KMS-11 (cell line): ENCODE results near the gene SLC38A4.

Experiments
- H2AFZ ChIP-seq: fragments of 200-600 bp; sonication (generic); 2 replicates; pipeline ENCODE4 v1.6.1; 2016; ENCODE audit warnings: antibody characterized with exemption, mixed run types, low read depth
- H3K27ac ChIP-seq: fragments of 200-600 bp; sonication (generic); 2 replicates; pipeline ENCODE4 v1.6.1; 2016; ENCODE audit warnings: mild to moderate bottlenecking, mixed run types
- H3K27me3 ChIP-seq: fragments of 200-600 bp; sonication (generic); 2 replicates; pipeline ENCODE4 v1.6.1; 2017; ENCODE audit warnings: mild to moderate bottlenecking, low read depth, mixed run types, moderate library complexity; ENCODE audit not compliant: insufficient read depth
- H3K36me3 ChIP-seq: fragments of 200-600 bp; sonication (generic); 2 replicates; pipeline ENCODE4 v1.6.1; 2017; ENCODE audit warnings: mild to moderate bottlenecking, mixed run types; ENCODE audit not compliant: insufficient read depth
- H3K4me1 ChIP-seq: fragments of 200-600 bp; sonication (generic); 2 replicates; pipeline ENCODE4 v1.6.1; 2016; ENCODE audit warnings: mild to moderate bottlenecking, low read depth, mixed run types; ENCODE audit not compliant: poor library complexity, severe bottlenecking
- H3K4me2 ChIP-seq: fragments of 200-600 bp; sonication (generic); 2 replicates; pipeline ENCODE4 v1.7.0; 2016; ENCODE audit warnings: mild to moderate bottlenecking, mixed run types
- H3K4me3 ChIP-seq: fragments of 200-600 bp; sonication (generic); IDR thresholded peaks from 2 replicates; pipeline ENCODE4 v1.6.1; 2017; ENCODE audit warnings: low read depth, low read length, mixed read lengths; ENCODE audit not compliant: insufficient read depth
- H3K79me2 ChIP-seq: fragments of 200-600 bp; sonication (generic); 2 replicates; pipeline ENCODE4 v1.6.1; 2016; ENCODE audit warnings: low read depth, mixed run types; ENCODE audit not compliant: insufficient read depth
- H3K9ac ChIP-seq: fragments of 200-600 bp; sonication (generic); 2 replicates; pipeline ENCODE4 v1.6.1; 2016; ENCODE audit warnings: mild to moderate bottlenecking, mixed run types
- H4K20me1 ChIP-seq: fragments of 200-600 bp; sonication (generic); 2 replicates; pipeline ENCODE4 v1.6.1; 2016; ENCODE audit warnings: mild to moderate bottlenecking, mixed run types; ENCODE audit not compliant: insufficient read depth
- TF ChIP-seq, protein P1 (sequence below): fragments of 200-600 bp; sonication (generic); conservative IDR thresholded peaks from 2 replicates; pipeline ENCODE4 v1.6.1; 2017; ENCODE audit warnings: low read depth, mild to moderate bottlenecking, antibody characterized with exemption, low read length, moderate library complexity, mixed read lengths

The SLC38A4 gene, protein sequence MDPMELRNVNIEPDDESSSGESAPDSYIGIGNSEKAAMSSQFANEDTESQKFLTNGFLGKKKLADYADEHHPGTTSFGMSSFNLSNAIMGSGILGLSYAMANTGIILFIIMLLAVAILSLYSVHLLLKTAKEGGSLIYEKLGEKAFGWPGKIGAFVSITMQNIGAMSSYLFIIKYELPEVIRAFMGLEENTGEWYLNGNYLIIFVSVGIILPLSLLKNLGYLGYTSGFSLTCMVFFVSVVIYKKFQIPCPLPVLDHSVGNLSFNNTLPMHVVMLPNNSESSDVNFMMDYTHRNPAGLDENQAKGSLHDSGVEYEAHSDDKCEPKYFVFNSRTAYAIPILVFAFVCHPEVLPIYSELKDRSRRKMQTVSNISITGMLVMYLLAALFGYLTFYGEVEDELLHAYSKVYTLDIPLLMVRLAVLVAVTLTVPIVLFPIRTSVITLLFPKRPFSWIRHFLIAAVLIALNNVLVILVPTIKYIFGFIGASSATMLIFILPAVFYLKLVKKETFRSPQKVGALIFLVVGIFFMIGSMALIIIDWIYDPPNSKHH

DNA sequence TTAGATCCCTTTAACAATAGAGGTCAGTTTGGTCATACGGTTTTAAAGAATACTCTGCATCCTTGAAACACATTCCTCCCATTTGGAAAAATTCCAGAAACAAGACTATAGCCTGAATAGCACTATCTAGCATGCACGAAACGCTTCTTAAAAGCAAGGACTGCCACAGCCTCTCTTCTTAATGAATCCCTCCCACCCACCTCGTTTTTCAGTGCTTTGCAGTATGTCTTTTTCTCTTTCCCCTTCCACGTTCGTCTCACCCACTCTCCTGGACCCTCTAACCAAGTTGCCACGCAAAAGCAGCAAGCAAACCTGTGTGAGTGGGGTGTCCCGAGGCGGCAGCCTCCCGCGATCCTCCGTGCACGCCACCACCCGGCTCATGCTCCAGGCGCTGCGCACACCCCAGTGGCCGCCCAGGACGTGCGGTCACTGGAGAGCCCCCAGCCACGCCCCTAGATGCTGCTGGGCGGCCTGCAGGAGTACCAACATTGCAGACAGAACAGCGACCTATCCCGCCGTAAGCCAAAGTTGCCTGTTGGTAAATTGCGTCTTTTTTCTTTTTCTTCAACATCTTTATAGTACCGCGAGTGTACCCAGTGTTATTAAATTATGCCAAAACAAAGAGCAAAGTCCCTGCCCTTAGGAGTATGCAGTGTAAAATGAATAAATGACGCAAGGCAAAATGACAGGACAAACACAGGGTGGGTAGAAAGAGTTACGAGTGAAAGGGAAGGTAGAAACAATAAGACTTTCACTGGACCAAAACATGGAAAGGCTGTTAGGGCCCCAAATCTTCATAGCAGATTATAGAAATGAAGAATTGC lies at the start of gene SLC38A4:
SLC38A4 (minus strand) TSS at position 407 of the 824 bp plus-strand sequence. CDS start 32,926 bp downstream, outside the sequence.
- Histone ChIP-seq H3K79me2 (no peaks in the 10 kb centered on the region), H4K20me1 (no peaks in the 10 kb centered on the region), H3K36me3 (no peaks in the 10 kb centered on the region), H3K4me1 (no peaks in the 10 kb centered on the region), H3K27ac (no peak within 1 kb of the TSS), H3K4me2 (no peak within 1 kb of the TSS), H3K9ac (no peak within 1 kb of the TSS), H3K4me3 (no peak within 1 kb of the TSS), H2AFZ (no peak within 1 kb of the TSS), H3K27me3 (no peaks in the 10 kb centered on the region)
- TF ChIP-seq, protein P1, sequence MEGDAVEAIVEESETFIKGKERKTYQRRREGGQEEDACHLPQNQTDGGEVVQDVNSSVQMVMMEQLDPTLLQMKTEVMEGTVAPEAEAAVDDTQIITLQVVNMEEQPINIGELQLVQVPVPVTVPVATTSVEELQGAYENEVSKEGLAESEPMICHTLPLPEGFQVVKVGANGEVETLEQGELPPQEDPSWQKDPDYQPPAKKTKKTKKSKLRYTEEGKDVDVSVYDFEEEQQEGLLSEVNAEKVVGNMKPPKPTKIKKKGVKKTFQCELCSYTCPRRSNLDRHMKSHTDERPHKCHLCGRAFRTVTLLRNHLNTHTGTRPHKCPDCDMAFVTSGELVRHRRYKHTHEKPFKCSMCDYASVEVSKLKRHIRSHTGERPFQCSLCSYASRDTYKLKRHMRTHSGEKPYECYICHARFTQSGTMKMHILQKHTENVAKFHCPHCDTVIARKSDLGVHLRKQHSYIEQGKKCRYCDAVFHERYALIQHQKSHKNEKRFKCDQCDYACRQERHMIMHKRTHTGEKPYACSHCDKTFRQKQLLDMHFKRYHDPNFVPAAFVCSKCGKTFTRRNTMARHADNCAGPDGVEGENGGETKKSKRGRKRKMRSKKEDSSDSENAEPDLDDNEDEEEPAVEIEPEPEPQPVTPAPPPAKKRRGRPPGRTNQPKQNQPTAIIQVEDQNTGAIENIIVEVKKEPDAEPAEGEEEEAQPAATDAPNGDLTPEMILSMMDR: no peak

DNA sequence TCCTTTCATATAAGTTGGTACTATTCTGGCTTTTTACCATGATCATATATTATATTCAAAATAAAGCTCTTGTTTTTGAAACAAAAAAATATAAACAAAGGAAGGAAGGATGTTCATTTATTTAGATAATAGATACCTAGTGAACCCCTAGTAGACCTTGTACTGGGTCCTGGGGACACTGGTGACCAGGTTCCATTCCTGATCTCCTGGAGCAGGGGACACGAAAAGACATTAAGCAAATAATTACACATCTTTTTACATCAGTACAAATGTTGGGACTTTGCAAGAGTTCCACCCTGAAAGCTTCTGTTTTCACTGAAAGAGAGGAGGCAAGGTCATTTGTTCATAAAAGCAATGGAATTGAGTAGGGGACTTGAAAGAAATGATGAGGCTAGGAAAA lies 49.3 kb upstream of the SLC38A4 start:
- no peaks in the 10 kb centered on the region for H3K4me1 ChIP-seq
- no peaks in the 10 kb centered on the region for H4K20me1 ChIP-seq
- no peak overlapping the region for H3K9ac ChIP-seq
- TF ChIP-seq, protein P1: no peak
- H3K79me2 ChIP-seq: no peaks in the 10 kb centered on the region
- H3K27ac ChIP-seq: no peak overlapping the region
- no peak overlapping the region for H2AFZ ChIP-seq
- no peak overlapping the region for H3K4me2 ChIP-seq
- H3K27me3 ChIP-seq: no peaks in the 10 kb centered on the region
- H3K4me3 ChIP-seq: no peak overlapping the region
- H3K36me3 ChIP-seq: no peaks in the 10 kb centered on the region

DNA sequence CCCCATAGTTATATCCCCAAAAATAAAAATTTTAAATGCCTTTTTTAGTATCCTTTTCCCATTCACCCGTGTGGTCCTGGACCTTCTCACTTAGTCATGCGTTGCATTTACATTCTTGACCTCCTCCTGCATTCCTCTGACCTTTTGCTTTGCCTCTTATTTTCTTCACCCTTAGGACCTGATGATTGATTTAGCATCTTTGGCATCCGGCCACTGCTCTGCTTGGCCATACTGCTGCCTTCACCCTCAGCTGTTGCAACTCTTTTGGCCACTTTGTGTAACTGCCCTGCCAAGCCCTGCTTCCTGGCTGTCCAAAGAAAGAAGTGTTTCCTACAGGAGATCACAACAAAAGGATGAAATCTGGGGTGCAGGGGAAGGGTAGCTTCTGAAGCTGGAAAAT lies 48.8 kb upstream of the SLC38A4 start:
- no peaks in the 10 kb centered on the region for H4K20me1 ChIP-seq
- H3K36me3 ChIP-seq: no peaks in the 10 kb centered on the region
- no peak overlapping the region for H3K4me2 ChIP-seq
- no peak overlapping the region for H3K9ac ChIP-seq
- H2AFZ ChIP-seq: no peak overlapping the region
- TF ChIP-seq, protein P1: no peak
- no peak overlapping the region for H3K4me3 ChIP-seq
- no peaks in the 10 kb centered on the region for H3K4me1 ChIP-seq
- H3K27me3 ChIP-seq: no peaks in the 10 kb centered on the region
- H3K79me2 ChIP-seq: no peaks in the 10 kb centered on the region
- H3K27ac ChIP-seq: no peak overlapping the region

DNA sequence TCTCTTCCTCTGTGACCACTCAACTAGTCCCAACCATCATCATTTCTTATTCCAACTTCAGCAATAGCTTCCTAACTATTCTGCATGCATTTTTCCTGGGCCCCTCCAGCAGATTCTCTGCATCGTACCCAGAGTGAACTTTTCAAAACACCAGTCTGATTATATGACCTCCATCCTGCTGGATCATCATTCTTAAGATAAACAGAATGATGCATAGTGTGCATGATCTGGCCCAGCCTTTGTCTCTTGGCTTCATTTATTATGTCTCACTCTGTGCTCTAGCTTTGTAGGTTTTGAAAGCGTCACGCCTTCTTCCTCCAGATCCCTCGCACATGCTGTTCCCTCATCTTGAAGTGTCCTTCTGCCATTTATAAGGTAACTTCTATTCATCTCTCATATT lies 46.3 kb upstream of the SLC38A4 start:
- TF ChIP-seq, protein P1: no peak
- Histone ChIP-seq H3K79me2 (no peaks in the 10 kb centered on the region), H3K4me3 (no peak overlapping the region), H3K4me2 (no peak overlapping the region), H3K9ac (no peak overlapping the region), H3K4me1 (no peaks in the 10 kb centered on the region), H2AFZ (no peak overlapping the region), H3K36me3 (no peaks in the 10 kb centered on the region), H3K27ac (no peak overlapping the region), H4K20me1 (no peaks in the 10 kb centered on the region), H3K27me3 (no peaks in the 10 kb centered on the region)
